NCI-H146 treated with DMSO at 0.1 percent for 48 hours (cell line): ENCODE results near the gene S100A4.
A peak's percentile ranks its signal among the peaks of the same experiment; 100 is the strongest.
"Not testable (repeated sequence)": the region's sequence is repeated elsewhere in the genome, so short reads cannot be mapped to it uniquely, and the experiment has no call there.

Source experiments
- DNase-seq: peaks from one replicate; lab custom pipeline; 2025; ENCODE audit not compliant: unreplicated experiment; lab: John Stamatoyannopoulos, UW

The S100A4 gene

DNA sequence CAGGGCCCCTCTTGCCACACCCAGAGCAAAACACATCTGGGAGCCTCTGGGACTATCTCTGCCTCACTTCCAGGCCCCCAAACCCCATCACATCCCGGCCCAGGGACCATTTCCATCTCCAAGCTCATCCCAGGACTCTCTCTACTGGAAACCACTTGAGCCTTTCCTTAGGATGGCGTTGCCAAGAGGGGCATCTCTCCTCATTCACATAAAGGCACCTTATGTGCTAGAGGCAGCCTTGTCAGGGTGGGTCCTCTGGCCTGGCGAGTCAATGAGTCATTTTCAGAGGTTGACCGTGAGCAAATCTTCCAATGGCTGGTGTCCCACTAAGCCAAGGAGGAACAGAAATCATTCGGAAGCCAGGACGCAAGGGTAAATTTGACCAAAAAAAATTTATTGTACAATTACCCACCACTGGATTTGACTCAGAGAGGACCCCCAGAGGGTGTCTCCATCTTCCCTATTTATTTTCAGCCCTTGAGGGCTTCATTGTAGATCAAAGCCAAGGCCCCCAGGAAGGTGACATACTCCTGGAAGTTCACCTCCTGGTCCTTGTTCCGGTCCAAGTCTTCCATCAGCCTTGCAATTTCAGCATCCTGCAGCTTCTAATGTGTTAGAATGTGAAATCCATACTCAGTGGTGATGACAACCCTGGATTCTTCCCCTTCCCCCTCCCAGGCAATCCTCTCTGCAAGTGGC is 11.2 kb downstream of the S100A4 start:
- no peak for DNase-seq

- no peak for DNase-seq
Measured at GRCh38 chr1:153533689-153534201, 11.9 kb downstream of the S100A4 start.

- DNase-seq: peak; percentile 94
Measured at GRCh38 chr1:153532769-153533599, 12.6 kb downstream of the S100A4 start.

DNA sequence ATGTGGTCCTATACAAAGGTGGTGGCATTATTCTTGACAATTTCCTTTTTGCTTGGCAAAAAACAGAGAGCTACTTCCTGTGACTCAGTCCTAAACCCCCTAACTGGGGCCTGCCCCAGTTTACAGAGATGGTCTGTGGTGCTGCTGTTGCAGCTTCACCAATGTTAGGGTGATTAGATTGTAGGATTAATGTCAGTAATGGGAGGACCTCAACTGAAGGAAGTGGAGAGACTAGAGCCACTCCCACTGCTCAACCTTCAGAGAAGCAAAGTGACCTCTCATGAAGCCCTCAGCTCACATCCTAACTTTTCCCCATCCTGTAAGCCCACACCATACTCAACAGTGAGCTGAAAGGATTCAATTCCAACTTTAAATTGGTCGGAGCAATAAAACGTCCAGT is 13.4 kb downstream of the S100A4 start:
- peak; percentile 34 for DNase-seq

DNA sequence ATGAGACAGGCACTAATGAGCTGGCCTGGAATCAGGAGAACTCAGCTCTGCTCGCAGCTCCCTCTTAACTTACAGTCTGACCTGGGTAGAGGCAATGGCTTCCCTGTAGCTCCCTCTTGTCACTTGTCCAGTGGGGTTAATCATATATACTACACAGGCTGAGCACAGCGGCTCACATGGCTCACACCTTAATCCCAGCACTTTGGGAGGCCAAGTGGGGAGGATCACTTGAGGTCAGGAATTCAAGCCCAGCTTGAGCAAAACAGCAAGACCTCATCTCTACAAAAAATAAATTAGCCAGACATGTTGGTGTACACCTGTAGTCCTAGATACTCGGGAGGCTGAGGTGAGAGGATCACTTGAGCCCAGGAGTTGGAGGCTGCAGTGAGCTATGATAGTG is 14.0 kb downstream of the S100A4 start:
- no peak for DNase-seq

DNA sequence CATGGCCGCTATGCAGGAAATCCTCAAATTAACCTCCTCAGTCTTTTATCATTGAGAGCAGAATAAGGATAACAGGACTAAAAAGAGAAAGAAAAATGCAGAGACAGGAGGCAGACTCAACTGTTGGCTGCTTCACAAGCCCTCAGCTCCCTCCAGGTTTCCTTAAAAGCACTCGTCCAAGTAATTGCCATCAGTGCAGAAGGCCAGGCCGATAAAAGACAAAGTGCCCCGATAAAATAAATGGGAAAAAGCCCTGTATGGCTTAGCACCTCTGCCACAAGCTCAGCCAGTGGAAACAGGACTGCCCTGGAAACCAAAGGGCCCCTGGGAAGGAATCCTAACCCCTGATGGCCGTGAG is 17.9 kb downstream of the S100A4 start:
- no peak for DNase-seq

GRCh38 chr1:153527023-153527682 is 18.5 kb downstream of the S100A4 start:
- no peak for DNase-seq

- DNase-seq: no peak
Measured at GRCh38 chr1:153526132-153526543, 19.5 kb downstream of the S100A4 start.

DNA sequence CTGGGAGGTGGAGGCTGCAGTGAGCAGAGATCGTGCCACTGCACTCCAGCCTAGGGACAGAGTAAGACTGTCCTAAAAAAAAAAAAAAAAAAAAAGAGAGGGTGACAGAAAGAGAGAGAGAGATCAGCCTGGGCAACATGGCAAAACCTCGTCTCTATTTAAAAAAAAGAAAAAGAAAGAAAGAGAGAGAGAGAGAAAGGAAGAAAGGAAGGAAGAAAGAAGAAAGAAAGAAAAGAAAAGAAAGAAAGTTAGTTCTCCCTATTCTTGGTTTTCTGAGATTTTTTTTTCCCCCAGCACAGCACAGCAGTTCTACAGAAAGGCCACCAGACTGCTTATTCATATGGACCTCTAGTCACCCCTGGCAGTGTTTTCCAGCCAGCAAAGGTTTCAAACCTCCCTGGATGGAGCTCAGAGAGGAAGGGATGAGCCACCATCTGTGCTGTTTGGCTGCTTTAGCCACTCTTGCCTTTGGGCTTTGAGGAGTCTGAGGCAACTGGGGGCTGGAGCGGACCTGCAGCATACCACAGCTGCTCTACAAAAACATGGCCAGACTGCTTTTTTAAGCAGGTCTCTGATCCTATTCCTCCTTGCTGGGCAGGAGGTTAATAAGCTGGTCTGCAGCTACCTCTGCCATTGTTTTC is 20.4 kb downstream of the S100A4 start:
- no peak for DNase-seq

GRCh38 chr1:153522353-153523048 is 23.1 kb downstream of the S100A4 start:
- DNase-seq: not testable (repeated sequence)

DNA sequence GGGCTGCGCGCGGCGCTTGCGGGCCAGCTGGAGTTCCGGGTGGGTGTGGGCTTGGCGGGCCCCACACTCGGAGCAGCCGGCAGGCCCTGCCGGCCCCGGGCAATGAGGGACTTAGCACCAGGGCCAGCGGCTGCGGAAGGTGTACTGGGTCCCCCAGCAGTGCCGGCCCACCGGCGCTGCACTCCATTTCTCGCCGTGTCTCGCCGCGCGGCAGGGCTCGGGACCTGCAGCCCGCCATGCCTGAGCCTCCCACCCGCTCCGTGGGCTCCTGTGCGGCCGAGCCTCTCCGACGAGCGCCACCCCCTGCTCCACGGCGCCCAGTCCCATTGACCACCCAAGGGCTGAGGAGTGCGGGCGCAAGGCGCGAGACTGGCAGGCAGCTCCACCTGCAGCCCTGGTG is 23.8 kb downstream of the S100A4 start:
- DNase-seq: not testable (repeated sequence)

- DNase-seq: no peak
Measured at GRCh38 chr1:153520818-153521476, 24.7 kb downstream of the S100A4 start.

DNA sequence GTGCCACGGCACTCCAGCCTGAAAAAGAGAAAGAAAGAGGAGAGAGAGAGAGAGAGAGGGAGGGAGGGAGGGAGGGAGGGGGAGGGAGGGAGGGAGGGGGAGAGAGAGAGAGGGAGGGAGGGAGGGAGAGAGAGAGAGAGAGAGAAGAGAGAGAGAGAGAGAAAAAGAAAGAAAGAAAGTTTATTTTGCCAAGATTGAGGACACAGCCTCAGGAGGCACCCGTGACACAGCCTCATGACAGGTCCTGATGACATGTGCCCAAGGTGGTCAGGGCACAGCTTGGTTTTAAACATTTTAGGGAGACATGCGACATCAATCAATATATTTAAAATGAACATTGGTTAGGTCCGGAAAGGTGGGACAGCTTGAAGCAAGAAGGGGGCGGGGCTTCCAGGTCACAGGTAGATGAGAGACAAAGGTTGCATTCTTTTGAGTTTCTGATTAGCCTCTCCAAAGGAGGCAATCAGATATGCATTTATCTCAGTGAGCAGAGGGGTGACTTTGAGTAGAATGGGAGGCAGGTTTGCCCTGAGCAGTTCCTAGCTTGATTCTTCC is 25.4 kb downstream of the S100A4 start:
- not testable (repeated sequence) for DNase-seq

DNA sequence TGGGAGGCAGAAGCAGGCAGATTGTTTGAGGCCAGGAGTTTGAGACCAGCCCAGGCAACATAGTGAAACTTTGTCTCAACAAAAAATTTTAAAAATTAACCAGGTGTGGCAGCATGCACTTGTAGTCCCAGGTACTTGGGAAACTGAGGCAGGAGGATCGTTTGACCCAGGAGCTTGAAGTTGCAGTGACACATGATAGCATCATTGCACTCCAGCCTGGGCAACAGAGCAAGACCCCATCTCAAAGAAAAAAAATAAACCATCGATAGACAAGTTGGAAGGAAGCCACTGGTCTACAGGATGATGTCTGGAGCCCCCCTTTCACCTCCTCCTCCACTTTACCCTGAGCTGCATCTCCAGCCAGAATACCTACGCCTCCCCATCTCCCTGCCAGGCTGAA is 26.4 kb downstream of the S100A4 start:
- DNase-seq: no peak

- peak; percentile 72 for DNase-seq
Measured at GRCh38 chr1:153515504-153516394, 29.9 kb downstream of the S100A4 start.

GRCh38 chr1:153513666-153514065 is 31.9 kb downstream of the S100A4 start:
- no peak for DNase-seq

- no peak for DNase-seq
Measured at GRCh38 chr1:153513023-153513422, 32.6 kb downstream of the S100A4 start.

DNA sequence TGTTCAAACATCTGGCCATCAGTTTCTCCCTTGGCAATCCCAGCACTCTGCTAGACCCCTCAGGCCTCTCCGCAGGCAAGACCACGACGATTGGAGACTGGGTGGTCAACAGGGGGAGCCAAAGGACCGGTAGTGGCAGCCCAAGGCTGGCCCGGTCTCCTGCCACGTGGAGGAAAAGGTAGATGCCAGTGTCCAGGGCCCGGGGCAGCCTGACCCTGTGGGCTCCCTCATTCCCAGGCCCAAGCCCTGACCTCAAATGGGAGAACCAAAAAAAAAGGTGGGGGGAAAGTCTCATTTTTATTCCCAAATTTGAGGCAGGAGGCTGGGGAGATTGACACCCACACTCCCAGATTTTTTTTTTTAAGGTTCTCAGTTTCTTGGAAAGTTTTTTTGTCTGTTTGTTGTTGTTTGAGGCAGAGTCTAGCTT is 34.6 kb downstream of the S100A4 start:
- DNase-seq: peak; percentile 51
